GM21576 (cell line): ENCODE results near the gene TNFAIP8L1.

ENCODE experiments used
- ATAC-seq: cut with Tn5 transposase; IDR thresholded peaks from one replicate; pipeline ENCODE4 v1.9.1; 2021; ENCODE audit warnings: mild to moderate bottlenecking, moderate library complexity; ENCODE audit not compliant: unreplicated experiment

Gene TNFAIP8L1

DNA sequence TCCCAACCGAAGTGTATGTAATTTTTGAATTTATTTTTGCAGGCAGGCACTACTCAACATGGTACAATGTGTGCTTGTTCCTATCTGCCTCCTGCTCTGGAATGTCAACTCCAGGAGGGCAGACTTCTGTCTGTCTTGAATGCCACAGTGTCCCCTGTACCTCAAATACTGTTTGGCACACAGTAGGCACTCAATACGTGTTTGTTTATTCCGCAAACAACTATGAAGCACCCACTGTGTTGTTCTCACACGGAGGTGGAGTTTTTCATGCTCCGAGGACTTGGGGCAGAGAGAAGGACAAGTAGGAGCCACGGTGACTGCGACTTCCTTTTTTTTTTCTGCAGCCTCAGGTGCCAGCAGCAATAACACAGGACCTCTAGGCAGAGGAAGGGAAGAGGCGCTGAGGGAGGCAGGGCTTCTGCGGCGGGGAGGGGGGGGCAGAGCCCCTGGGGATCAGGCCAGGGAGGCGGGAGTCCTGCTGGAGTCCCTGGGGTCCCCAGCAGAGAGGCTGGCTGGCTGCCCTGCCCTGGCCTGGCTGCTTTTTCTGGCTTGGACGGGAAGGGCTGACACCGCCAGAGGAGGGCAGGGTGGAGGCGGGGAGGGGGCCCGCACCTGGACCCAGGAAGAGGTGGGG is 29.3 kb upstream of the TNFAIP8L1 start:
- no peak for ATAC-seq

GRCh38 chr19:4613254-4613751 is 26.0 kb upstream of the TNFAIP8L1 start:
- no peak for ATAC-seq

- ATAC-seq, result no peak
Measured at GRCh38 chr19:4618019-4618418, 21.3 kb upstream of the TNFAIP8L1 start.

- no peak for ATAC-seq
Measured at GRCh38 chr19:4619668-4620294, 19.5 kb upstream of the TNFAIP8L1 start.

- ATAC-seq, result no peak
Measured at GRCh38 chr19:4620675-4621074, 18.6 kb upstream of the TNFAIP8L1 start.

DNA sequence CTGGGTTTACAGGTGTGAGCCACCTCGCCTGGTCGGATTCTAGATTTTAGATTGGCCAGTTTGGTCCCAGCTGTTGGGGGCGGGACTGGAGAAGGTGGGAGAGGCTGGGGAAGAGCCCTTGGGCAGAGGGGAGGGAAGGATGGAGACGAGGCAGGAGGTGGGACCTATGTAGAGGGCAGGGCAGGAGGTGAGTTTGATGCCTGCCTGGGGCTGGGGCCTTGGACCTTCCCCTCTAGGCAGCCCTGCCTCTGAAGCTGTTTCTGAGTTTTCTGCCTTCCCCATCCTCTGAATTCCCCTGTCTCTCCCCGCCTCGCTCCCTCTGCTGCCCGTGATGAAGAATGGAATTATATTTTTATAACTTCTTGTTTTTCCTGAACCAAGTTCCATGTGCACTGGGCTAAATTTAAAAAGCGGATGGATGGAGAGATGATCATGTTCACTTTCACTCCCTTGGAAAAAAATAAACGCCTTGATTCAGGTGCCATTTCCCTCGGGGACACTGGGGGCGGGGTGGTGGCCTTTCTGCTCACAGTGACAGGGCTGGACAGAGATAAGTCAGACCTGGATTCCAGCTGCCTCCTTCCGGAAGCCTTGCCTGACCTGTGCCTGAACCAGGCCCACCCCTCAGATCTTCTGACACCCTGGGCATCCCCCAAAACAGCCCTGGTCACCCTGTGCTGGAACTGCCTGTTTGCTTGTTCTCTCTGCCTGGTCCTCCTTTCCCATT is 16.5 kb upstream of the TNFAIP8L1 start:
- no peak for ATAC-seq

GRCh38 chr19:4624301-4624700 is 15.0 kb upstream of the TNFAIP8L1 start:
- no peak for ATAC-seq

DNA sequence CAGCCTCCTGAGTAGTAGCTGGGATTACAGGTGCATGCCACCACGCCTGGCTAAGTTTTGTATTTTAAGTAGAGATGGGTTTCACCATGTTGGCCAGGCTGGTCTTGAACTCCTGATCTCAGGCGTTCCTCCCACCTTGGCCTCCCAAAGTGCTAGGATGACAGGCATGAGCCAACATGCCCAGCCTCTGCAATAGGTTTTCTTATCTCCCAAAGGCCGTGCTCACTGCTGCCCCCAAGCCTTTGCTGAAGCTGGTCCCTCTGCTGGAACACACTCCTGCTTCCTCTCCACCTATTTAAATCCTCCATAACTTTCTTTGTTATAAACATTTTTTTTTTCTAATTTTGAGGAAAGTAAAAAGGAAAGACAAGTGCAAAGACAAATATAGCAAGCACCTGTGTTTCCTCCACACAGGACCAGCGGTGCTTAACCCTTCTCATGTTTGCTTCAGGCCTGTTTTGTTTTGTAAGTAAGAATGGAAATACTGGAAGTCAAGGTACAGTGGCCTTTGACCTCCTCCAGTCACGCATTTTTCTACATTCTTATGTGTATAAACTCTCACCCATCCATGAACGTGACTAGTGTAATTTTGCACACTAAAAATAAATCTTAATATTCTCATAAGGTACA is 14.5 kb upstream of the TNFAIP8L1 start:
- ATAC-seq, result no peak

- ATAC-seq, result no peak
Measured at GRCh38 chr19:4633140-4633967, 6.0 kb upstream of the TNFAIP8L1 start.

DNA sequence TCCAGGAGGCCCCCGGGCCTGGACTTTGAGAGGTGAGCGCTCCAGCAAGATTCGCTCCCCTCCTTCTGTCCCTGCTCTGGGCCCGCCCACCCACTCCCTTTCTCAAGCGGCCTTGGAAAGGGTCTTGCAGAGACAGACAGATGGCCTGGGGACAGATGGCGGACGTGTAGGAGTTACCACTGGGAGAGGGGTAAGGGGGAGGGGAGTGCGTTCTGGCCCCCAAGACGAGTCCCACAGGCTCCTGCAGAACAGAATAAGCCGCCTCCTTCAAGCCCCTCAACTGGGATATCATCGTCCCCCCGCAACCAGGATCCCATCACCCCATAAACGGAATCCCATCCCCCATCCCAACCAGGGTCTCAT is 3.6 kb upstream of the TNFAIP8L1 start:
- no peak for ATAC-seq

- ATAC-seq, result no peak
Measured at GRCh38 chr19:4636151-4636717, 3.1 kb upstream of the TNFAIP8L1 start.

DNA sequence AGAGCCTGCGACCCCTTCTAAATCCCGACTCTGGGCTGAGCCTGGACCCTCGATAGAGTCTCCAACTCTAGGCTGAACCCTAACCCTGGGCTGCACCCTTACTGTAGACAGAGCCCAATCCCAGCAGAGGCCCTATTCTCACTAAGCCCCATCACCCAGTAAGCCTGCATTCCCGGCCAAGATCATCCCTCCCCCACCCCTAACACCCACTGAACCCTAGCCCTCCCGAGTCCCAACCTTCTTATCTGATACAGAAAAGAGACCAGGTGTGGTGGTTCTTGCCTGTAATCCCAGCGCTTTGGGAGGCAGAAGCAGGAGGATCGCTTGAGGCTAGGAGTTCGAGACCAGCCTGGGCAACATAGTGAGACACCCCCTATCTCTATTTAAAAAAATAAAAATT is 2.6 kb upstream of the TNFAIP8L1 start:
- no peak for ATAC-seq

DNA sequence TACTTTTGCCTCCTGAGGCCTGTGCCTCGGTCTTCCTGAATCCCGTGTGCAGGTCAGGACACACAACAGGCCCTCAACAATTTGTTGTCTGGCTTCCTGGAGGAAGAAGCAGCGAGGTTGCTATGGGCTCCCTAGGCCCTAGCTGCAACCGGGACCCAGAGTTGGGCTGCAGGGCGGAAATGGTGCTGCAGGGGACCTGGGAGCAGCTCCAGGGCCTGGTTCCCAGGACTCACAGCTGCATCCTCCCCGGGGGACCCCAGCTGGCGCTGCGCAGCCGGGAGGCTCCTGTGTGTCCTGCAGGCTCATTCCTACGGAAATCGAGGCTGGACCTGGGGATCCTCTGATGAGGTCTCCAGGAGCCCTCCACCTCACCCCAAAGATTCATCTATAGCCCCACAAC is 999 bp upstream of the TNFAIP8L1 start:
- ATAC-seq, result no peak

DNA sequence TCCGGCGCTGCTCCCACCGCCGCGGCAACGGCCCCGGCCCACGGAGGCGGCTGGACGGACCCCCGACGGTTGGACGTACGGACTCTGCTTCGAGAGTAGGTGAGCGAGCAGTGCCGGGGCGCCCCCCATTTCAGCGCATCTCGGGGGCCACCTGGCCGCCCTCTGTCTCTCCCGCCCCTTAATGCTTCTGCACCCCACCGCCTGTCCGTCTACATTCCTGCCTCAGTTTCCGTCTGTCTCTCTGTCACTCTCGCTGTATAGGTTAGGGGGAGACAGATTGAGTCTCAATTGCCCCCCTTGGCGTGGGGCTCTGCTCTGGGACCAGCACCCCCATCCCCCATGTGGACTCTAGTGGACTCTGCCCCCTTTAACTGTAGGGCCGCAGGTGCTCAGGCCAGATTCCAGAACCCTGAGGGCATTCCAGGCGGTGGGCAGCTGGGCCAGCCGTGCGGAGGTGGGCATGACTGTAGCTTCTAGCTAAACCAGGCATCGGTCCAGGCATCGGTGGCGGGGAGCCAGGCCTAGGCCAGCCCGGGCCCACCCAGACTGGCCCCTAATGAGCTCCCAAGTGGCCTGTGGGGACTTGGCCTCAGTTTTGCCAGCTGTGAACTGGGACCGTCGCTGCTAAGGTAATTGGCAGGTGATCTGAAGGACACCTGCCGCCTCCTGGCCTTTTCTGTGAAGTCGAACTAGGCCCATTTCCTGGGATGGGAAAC is 373 bp downstream of the TNFAIP8L1 start:
- peak; percentile 4 for ATAC-seq

DNA sequence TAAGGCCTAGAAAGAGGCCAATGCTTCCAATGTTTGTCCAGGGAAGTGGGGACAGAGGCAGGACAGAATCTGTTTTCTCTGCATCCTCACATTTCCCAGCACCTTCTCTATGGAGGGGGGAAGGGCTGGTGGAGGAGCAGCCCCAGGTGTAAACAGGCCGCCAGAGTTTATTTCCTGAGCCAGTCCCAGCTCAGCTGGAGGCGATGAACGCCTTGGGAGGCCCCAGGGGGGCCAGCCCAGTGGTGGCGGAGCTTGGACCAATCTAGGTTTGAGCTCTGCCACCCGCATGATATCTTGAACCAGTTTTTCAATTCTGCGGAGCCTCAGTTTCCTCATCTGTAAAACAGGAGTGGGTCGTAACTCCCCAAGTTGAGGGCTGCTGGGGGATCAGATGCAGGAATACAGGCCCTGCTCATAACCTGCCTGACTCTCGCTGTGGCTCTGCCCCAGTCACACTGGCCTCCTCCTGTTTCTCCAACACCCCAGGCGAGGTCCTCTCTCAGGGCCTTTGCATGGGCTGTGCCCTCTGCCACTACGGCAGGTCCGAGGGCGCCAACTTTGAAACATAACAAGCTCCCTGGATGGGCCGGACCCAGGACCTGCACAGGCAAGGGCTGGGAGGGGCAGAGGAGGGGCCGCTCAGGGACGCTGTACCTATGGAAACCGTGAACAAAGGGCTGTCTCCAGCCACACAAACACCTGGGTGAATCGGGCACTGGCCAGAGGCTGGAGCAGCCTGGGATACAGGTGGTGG is 1.1 kb downstream of the TNFAIP8L1 start:
- no peak for ATAC-seq

DNA sequence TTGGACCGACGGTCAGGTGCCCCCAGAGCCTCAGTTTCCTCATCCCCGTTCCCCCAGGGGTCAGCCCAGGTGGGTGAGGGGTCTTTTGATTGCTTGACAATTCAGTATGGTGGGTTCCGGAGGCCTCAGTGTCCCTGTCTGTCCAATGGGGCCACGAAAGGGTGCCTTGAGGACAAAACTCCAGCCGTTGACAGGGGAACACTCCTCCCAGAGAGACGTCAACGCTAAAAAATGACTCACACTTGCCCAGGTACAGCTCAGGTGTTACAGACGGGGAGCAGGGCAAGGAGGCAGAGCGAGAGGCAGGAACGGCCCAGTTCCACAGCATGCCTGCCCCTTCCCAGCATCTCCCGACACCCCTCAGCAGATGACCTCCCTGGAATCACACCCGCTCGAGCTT is 1.8 kb downstream of the TNFAIP8L1 start:
- no peak for ATAC-seq

DNA sequence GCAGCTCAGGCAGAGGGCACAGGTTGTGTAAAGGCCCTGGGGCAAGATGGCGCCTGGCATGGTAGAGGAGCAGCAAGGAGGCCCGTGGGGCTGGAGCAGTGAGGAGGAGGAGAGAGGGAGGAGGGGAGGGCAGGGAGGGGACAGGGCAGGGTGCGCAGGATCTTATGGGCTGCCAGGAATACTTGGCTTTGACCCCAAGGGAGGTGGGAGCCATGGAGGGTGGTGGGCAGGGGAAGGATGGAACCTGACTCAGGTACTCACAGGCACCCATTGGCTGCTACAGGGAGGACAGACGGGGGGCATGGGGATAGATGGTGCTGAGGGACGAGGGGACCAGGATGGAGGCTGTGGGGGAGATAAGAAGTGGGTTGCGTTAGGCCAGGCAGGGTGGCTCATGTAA is 3.3 kb downstream of the TNFAIP8L1 start:
- ATAC-seq, result no peak

DNA sequence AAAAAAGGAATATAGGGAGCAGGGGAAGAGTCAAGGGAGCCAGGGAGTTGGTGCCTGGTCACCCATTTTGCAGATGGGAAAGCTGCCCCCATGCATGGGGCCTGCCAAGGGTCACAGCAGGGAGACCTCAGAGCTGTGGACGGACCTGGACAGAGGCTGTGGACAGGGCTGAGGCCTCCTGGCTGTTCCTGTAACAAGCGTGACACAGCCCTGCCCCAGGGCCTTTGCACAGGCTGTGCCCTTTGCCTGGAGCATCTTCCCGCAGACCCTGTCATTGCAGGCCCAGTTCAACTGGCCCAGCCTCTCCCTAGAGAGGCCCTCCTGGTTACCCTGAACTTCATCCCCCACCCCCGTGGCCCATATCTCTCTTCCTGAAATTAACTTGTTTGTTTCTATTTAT is 6.4 kb downstream of the TNFAIP8L1 start:
- no peak for ATAC-seq
